ENCODE data around the gene FAM120B. TPM values are rescaled to one million over a fixed set of nuclear protein-coding genes. Genes with fewer than 3 reads are reported as not detected.

The FAM120B gene
- total RNA-seq, 1 experiment from 2014 or later: 15.2 TPM

DNA sequence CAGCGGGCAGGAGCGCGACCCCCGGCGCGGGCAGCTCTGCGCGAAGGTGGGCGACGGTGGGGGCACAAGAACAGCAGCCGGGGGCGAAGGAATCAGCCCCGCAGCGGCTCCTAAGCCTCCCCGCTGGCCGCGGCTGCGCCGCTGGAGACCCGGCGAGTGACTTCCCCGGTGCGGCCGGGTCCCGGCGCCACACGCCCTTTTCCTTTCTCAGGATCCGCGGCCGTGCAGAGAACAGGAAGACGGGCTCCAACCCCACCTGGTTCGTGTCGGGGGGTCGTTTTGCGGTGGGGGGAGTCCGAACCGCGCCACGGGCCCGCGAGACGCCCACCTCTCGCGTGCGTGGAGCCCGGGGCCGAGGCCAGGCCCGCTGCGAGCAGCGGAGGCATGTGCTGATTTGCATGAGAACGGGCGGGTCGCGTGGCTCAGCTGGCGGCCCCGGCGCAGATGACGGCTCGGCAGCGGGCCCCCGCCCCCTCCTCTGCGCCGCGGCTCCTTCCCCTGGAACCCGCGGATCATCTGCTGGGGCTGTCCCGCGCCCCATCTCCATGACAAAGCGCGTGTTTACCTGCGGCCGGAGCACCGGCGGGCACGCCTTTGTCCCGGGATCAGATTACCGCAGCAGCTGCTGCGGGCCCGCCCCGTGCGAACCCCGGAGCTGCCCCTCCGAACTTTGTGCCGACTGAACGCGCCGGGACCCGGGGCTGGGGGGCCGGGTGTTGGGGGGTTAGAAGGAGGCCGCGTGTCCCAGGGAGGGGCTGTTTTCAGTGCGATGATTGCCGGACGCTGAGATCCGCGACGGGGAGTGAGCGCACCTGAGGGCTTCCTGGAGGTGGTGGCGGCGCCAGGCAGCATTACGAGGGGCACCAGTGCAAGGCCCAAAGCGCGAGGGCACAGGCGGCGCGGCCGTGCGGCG is 10.8 kb upstream of the FAM120B start (continued):
- TF ChIP-seq ELF4 (CRISPR knock-in tag; IDR thresholded peaks at IDR 0.05; ENCODE audit: low read depth) (no peak), ZNF416 (CRISPR knock-in tag; IDR thresholded peaks at IDR 0.05) (no peak), TP53 (CRISPR knock-in tag; IDR thresholded peaks at IDR 0.05) (peak; percentile 53; the same call in 1 of the 2 replicates), GTF2I (CRISPR knock-in tag; conservative IDR thresholded peaks at IDR 0.05) (0 out of 2 replicates have a peak, but pooled peaks have one; percentile 50), CBFB (CRISPR knock-in tag; IDR thresholded peaks at IDR 0.05; ENCODE audit: low read depth) (no peak), ZNF121 (CRISPR knock-in tag; IDR thresholded peaks at IDR 0.05) (peak; percentile 94), TCF7 (CRISPR knock-in tag; IDR thresholded peaks at IDR 0.05; ENCODE audit: low read depth) (no peak), SMAD3 (CRISPR knock-in tag; IDR thresholded peaks at IDR 0.05; ENCODE audit: borderline replicate concordance) (peak; percentile 66; the same call in 1 of the 2 replicates), JUN (CRISPR knock-in tag; IDR thresholded peaks at IDR 0.05) (peak; percentile 22; the same call in 1 of the 2 replicates), SMAD4 (CRISPR knock-in tag; IDR thresholded peaks at IDR 0.05) (no peak), NFATC4 (CRISPR knock-in tag; IDR thresholded peaks at IDR 0.05) (no peak), ZBTB21 (CRISPR knock-in tag; IDR thresholded peaks at IDR 0.05; ENCODE audit: borderline replicate concordance) (peak; percentile 71), NFYB (CRISPR knock-in tag; conservative IDR thresholded peaks at IDR 0.05; ENCODE audit: low read depth) (no peak), ZNF671 (CRISPR knock-in tag; IDR thresholded peaks at IDR 0.05) (no peak), RELA (CRISPR knock-in tag; IDR thresholded peaks at IDR 0.05; ENCODE audit: borderline replicate concordance) (no peak; the same call in 1 of the 2 replicates), JAZF1 (CRISPR knock-in tag; IDR thresholded peaks at IDR 0.05) (no peak), EMX1 (CRISPR knock-in tag; IDR thresholded peaks at IDR 0.05) (no peak)
- TF ChIP-seq, protein P1, sequence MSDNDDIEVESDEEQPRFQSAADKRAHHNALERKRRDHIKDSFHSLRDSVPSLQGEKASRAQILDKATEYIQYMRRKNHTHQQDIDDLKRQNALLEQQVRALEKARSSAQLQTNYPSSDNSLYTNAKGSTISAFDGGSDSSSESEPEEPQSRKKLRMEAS (CRISPR knock-in tag; IDR thresholded peaks at IDR 0.05): peak; percentile 94
- TF ChIP-seq, protein P2, sequence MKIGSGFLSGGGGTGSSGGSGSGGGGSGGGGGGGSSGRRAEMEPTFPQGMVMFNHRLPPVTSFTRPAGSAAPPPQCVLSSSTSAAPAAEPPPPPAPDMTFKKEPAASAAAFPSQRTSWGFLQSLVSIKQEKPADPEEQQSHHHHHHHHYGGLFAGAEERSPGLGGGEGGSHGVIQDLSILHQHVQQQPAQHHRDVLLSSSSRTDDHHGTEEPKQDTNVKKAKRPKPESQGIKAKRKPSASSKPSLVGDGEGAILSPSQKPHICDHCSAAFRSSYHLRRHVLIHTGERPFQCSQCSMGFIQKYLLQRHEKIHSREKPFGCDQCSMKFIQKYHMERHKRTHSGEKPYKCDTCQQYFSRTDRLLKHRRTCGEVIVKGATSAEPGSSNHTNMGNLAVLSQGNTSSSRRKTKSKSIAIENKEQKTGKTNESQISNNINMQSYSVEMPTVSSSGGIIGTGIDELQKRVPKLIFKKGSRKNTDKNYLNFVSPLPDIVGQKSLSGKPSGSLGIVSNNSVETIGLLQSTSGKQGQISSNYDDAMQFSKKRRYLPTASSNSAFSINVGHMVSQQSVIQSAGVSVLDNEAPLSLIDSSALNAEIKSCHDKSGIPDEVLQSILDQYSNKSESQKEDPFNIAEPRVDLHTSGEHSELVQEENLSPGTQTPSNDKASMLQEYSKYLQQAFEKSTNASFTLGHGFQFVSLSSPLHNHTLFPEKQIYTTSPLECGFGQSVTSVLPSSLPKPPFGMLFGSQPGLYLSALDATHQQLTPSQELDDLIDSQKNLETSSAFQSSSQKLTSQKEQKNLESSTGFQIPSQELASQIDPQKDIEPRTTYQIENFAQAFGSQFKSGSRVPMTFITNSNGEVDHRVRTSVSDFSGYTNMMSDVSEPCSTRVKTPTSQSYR (CRISPR knock-in tag; IDR thresholded peaks at IDR 0.05): peak; percentile 95
- TF ChIP-seq, protein P3, sequence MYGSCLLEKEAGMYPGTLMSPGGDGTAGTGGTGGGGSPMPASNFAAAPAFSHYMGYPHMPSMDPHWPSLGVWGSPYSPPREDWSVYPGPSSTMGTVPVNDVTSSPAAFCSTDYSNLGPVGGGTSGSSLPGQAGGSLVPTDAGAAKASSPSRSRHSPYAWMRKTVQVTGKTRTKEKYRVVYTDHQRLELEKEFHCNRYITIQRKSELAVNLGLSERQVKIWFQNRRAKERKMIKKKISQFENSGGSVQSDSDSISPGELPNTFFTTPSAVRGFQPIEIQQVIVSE (CRISPR knock-in tag; IDR thresholded peaks at IDR 0.05; ENCODE audit: borderline replicate concordance): no peak
- TF ChIP-seq, protein P4, sequence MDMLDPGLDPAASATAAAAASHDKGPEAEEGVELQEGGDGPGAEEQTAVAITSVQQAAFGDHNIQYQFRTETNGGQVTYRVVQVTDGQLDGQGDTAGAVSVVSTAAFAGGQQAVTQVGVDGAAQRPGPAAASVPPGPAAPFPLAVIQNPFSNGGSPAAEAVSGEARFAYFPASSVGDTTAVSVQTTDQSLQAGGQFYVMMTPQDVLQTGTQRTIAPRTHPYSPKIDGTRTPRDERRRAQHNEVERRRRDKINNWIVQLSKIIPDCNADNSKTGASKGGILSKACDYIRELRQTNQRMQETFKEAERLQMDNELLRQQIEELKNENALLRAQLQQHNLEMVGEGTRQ (CRISPR knock-in tag; IDR thresholded peaks at IDR 0.05): peak; percentile 51; the same call in 1 of the 2 replicates
- TF ChIP-seq, protein P5, sequence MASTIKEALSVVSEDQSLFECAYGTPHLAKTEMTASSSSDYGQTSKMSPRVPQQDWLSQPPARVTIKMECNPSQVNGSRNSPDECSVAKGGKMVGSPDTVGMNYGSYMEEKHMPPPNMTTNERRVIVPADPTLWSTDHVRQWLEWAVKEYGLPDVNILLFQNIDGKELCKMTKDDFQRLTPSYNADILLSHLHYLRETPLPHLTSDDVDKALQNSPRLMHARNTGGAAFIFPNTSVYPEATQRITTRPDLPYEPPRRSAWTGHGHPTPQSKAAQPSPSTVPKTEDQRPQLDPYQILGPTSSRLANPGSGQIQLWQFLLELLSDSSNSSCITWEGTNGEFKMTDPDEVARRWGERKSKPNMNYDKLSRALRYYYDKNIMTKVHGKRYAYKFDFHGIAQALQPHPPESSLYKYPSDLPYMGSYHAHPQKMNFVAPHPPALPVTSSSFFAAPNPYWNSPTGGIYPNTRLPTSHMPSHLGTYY (CRISPR knock-in tag; IDR thresholded peaks at IDR 0.05): no peak
- TF ChIP-seq, protein P6, sequence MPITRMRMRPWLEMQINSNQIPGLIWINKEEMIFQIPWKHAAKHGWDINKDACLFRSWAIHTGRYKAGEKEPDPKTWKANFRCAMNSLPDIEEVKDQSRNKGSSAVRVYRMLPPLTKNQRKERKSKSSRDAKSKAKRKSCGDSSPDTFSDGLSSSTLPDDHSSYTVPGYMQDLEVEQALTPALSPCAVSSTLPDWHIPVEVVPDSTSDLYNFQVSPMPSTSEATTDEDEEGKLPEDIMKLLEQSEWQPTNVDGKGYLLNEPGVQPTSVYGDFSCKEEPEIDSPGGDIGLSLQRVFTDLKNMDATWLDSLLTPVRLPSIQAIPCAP (CRISPR knock-in tag; IDR thresholded peaks at IDR 0.05): no peak; the same call in 1 of the 2 replicates
- TF ChIP-seq, protein P7, sequence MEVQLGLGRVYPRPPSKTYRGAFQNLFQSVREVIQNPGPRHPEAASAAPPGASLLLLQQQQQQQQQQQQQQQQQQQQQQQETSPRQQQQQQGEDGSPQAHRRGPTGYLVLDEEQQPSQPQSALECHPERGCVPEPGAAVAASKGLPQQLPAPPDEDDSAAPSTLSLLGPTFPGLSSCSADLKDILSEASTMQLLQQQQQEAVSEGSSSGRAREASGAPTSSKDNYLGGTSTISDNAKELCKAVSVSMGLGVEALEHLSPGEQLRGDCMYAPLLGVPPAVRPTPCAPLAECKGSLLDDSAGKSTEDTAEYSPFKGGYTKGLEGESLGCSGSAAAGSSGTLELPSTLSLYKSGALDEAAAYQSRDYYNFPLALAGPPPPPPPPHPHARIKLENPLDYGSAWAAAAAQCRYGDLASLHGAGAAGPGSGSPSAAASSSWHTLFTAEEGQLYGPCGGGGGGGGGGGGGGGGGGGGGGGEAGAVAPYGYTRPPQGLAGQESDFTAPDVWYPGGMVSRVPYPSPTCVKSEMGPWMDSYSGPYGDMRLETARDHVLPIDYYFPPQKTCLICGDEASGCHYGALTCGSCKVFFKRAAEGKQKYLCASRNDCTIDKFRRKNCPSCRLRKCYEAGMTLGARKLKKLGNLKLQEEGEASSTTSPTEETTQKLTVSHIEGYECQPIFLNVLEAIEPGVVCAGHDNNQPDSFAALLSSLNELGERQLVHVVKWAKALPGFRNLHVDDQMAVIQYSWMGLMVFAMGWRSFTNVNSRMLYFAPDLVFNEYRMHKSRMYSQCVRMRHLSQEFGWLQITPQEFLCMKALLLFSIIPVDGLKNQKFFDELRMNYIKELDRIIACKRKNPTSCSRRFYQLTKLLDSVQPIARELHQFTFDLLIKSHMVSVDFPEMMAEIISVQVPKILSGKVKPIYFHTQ (CRISPR knock-in tag; IDR thresholded peaks at IDR 0.05): no peak
- TF ChIP-seq, protein P8, sequence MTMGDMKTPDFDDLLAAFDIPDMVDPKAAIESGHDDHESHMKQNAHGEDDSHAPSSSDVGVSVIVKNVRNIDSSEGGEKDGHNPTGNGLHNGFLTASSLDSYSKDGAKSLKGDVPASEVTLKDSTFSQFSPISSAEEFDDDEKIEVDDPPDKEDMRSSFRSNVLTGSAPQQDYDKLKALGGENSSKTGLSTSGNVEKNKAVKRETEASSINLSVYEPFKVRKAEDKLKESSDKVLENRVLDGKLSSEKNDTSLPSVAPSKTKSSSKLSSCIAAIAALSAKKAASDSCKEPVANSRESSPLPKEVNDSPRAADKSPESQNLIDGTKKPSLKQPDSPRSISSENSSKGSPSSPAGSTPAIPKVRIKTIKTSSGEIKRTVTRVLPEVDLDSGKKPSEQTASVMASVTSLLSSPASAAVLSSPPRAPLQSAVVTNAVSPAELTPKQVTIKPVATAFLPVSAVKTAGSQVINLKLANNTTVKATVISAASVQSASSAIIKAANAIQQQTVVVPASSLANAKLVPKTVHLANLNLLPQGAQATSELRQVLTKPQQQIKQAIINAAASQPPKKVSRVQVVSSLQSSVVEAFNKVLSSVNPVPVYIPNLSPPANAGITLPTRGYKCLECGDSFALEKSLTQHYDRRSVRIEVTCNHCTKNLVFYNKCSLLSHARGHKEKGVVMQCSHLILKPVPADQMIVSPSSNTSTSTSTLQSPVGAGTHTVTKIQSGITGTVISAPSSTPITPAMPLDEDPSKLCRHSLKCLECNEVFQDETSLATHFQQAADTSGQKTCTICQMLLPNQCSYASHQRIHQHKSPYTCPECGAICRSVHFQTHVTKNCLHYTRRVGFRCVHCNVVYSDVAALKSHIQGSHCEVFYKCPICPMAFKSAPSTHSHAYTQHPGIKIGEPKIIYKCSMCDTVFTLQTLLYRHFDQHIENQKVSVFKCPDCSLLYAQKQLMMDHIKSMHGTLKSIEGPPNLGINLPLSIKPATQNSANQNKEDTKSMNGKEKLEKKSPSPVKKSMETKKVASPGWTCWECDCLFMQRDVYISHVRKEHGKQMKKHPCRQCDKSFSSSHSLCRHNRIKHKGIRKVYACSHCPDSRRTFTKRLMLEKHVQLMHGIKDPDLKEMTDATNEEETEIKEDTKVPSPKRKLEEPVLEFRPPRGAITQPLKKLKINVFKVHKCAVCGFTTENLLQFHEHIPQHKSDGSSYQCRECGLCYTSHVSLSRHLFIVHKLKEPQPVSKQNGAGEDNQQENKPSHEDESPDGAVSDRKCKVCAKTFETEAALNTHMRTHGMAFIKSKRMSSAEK (CRISPR knock-in tag; IDR thresholded peaks at IDR 0.05; ENCODE audit: borderline replicate concordance): no peak

Data from WTC11 (cell line).